HepG2 (cell line): ENCODE results near the gene MPHOSPH8. TPM values are rescaled to one million over a fixed set of nuclear protein-coding genes. Genes with fewer than 3 reads are reported as not detected.
A peak's percentile ranks its signal among the peaks of the same experiment; 100 is the strongest.

ENCODE experiments used
- BRCA1 ChIP-seq: sonication (generic); formaldehyde crosslinking; IDR thresholded peaks from 2 replicates; pipeline ENCODE4 v1.4.0; 2020; ENCODE audit warnings: missing genetic modification reagents
- CBX1 ChIP-seq: IDR thresholded peaks from one replicate; pipeline ENCODE4 v1.6.1; 2016; ENCODE audit warnings: antibody characterized with exemption, low read depth
- DMAP1 ChIP-seq: IDR thresholded peaks from 2 replicates; pipeline ENCODE4 v1.6.1; 2016
- DRAP1 ChIP-seq: IDR thresholded peaks from 2 replicates; pipeline ENCODE4 v1.6.1; 2016; ENCODE audit warnings: missing genetic modification reagents, missing compliant biosample characterization
- IRF2 ChIP-seq: IDR thresholded peaks from 2 replicates; pipeline ENCODE4 v1.6.1; 2018; ENCODE audit warnings: missing genetic modification reagents, missing compliant biosample characterization
- JUN ChIP-seq: sonication (generic); formaldehyde crosslinking; IDR thresholded peaks from 2 replicates; pipeline ENCODE4 v1.4.0; 2020; ENCODE audit warnings: mild to moderate bottlenecking, missing genetic modification reagents
- JUND ChIP-seq: sonication (generic); formaldehyde crosslinking; IDR thresholded peaks from 2 replicates; pipeline ENCODE4 v1.8.0; 2022; ENCODE audit warnings: mild to moderate bottlenecking, missing genetic modification reagents
- KAT8 ChIP-seq: IDR thresholded peaks from 2 replicates; pipeline ENCODE4 v1.6.1; 2016; ENCODE audit warnings: missing genetic modification reagents, missing compliant biosample characterization
- KLF13 ChIP-seq: sonication (generic); formaldehyde crosslinking; IDR thresholded peaks from 2 replicates; pipeline ENCODE4 v1.4.0; 2020; ENCODE audit warnings: mild to moderate bottlenecking, missing genetic modification reagents
- MIER3 ChIP-seq: IDR thresholded peaks from 2 replicates; pipeline ENCODE4 v1.6.1; 2016; ENCODE audit warnings: missing compliant biosample characterization, borderline replicate concordance
- RERE ChIP-seq: IDR thresholded peaks from 2 replicates; pipeline ENCODE4 v1.6.1; 2016; ENCODE audit warnings: low read depth, missing genetic modification reagents, missing compliant biosample characterization
- SP4 ChIP-seq: sonication (generic); formaldehyde crosslinking; IDR thresholded peaks from 2 replicates; pipeline ENCODE4 v1.8.1; 2023; ENCODE audit warnings: mild to moderate bottlenecking, missing genetic modification reagents
- SRSF1 ChIP-seq: fragments of 200-400 bp; formaldehyde crosslinking; optimal IDR thresholded peaks from 2 replicates; pipeline ENCODE3; 2017; ENCODE audit warnings: mild to moderate bottlenecking, low read depth, low read length, moderate library complexity
- SSRP1 ChIP-seq: IDR thresholded peaks from 2 replicates; pipeline ENCODE4 v1.6.1; 2016; ENCODE audit warnings: control low read depth
- TBL1XR1 ChIP-seq: fragments of 150-350 bp; IDR thresholded peaks from 2 replicates; pipeline ENCODE4 v1.6.1; 2014; ENCODE audit warnings: borderline replicate concordance, low read length; ENCODE audit not compliant: partially characterized antibody
- TFAP4 ChIP-seq: sonication (generic); IDR thresholded peaks from 2 replicates; pipeline ENCODE4 v1.6.1; 2016; ENCODE audit warnings: low read depth, borderline replicate concordance
- ZBTB33 ChIP-seq: sonication (generic); formaldehyde crosslinking; IDR thresholded peaks from 2 replicates; pipeline ENCODE4 v1.4.0; 2020; ENCODE audit warnings: missing genetic modification reagents
- ZMYM2 ChIP-seq: sonication (generic); formaldehyde crosslinking; IDR thresholded peaks from 2 replicates; pipeline ENCODE4 v1.8.0; 2022; ENCODE audit warnings: mild to moderate bottlenecking, missing genetic modification reagents
- ZNF292 ChIP-seq: sonication (generic); formaldehyde crosslinking; IDR thresholded peaks from 2 replicates; pipeline ENCODE4 v1.8.1; 2022; ENCODE audit warnings: mild to moderate bottlenecking, low read depth, missing genetic modification reagents, borderline replicate concordance
- ZNF350 ChIP-seq: sonication (generic); formaldehyde crosslinking; IDR thresholded peaks from 2 replicates; pipeline ENCODE4 v1.4.0; 2020; ENCODE audit warnings: mild to moderate bottlenecking, low read depth, missing genetic modification reagents, borderline replicate concordance
- ZNF441 ChIP-seq: sonication (generic); formaldehyde crosslinking; IDR thresholded peaks from 2 replicates; pipeline ENCODE4 v1.7.0; 2021; ENCODE audit warnings: missing genetic modification reagents, borderline replicate concordance
- ZNF788 ChIP-seq: sonication (generic); formaldehyde crosslinking; IDR thresholded peaks from 2 replicates; pipeline ENCODE4 v1.5.0; 2020; ENCODE audit warnings: mild to moderate bottlenecking, missing genetic modification reagents, borderline replicate concordance
- ZNF792 ChIP-seq: IDR thresholded peaks from 2 replicates; pipeline ENCODE4 v1.6.1; 2016
- ZSCAN20 ChIP-seq: sonication (generic); formaldehyde crosslinking; IDR thresholded peaks from 2 replicates; pipeline ENCODE4 v1.4.0; 2020; ENCODE audit warnings: missing genetic modification reagents, mild to moderate bottlenecking, borderline replicate concordance
- polyA plus RNA-seq, 8 experiments: library from polyadenylated mRNA; depleted of rRNA in 3 of 8; stranded (reverse) in 7 of 8; unstranded in 1 of 8; fragments of >200 nt; fragmentation: Illumina TruSeq in 4 of 8; extraction: Trizol in 4 of 8; gene quantifications; 2 replicates each; pipeline versions ENCODE4 v1.2.1 to v1.2.3, GENCODE V29; 2011 to 2016; ENCODE audit warnings: low read depth in 4 of 8, missing spikeins in 1 of 8, mixed read lengths in 1 of 8; ENCODE audit not compliant: insufficient read depth in 1 of 8
- total RNA-seq, 5 experiments: library from RNA; depleted of rRNA; stranded (reverse); fragments of >200 nt; fragmentation: Illumina TruSeq; extraction: Trizol; gene quantifications; 2 replicates each; pipeline ENCODE4 v1.2.3, GENCODE V29; 2016; ENCODE audit warnings: low read depth in 1 of 5

MPHOSPH8 gene
- total and polyA plus RNA-seq, 2 of the 13 experiments (the other 11 are each of a cell fraction or from before 2014, with no cell fraction given): 17.3 to 20.9 TPM

DNA sequence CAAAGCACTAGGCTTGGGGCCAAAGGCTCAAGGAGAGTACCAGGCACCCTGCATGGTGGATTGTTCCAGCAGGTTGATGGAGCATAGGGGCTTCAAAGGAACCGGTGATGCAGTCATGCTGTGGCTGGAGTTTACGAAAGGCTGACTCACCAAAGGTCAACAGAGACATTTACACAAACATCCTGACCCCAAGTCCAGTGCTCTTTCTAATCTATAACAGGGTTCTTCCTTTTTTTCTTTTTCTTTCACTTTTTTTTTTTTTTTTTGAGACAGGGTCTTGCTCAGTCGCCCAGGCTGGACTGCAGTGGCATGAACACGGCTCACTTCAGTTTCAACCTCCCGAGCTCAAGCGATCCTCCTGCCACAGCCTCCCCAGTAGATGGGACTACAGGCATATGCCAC lies 36.5 kb upstream of the MPHOSPH8 start (continued):
- TF ChIP-seq RERE (CRISPR knock-in tag): peak; percentile 86
- TF ChIP-seq ZNF792 (CRISPR knock-in tag): peak; percentile 67; the same call in 1 of the 2 replicates
- 0 out of 2 replicates have a peak, but pooled peaks have one; percentile 33 for TF ChIP-seq ZNF441
- TF ChIP-seq SSRP1 (CRISPR knock-in tag): 0 out of 2 replicates have a peak, but pooled peaks have one; percentile 45
- TF ChIP-seq CBX1: peak; percentile 71
- TF ChIP-seq ZNF788: peak; percentile 72; the same call in 1 of the 2 replicates
- peak; percentile 69; the same call in 1 of the 2 replicates for TF ChIP-seq KAT8 (CRISPR knock-in tag)
- TF ChIP-seq ZNF292 (CRISPR knock-in tag): peak; percentile 92
- peak; percentile 71 for TF ChIP-seq TBL1XR1
- no peak for TF ChIP-seq ZSCAN20
- peak; percentile 71; the same call in 1 of the 2 replicates for TF ChIP-seq ZNF350
- peak; percentile 58; the same call in 1 of the 2 replicates for TF ChIP-seq DMAP1 (CRISPR knock-in tag)
- TF ChIP-seq TFAP4: peak; percentile 73; the same call in 1 of the 2 replicates
- peak; percentile 98 for TF ChIP-seq JUN (CRISPR knock-in tag)
- no peak for TF ChIP-seq KLF13 (CRISPR knock-in tag)
- no peak for TF ChIP-seq SP4 (CRISPR knock-in tag)
- no peak for TF ChIP-seq BRCA1 (CRISPR knock-in tag)
- TF ChIP-seq JUND (CRISPR knock-in tag): peak; percentile 99
- no peak for TF ChIP-seq SRSF1
- peak; percentile 78 for TF ChIP-seq IRF2 (CRISPR knock-in tag)
- TF ChIP-seq ZBTB33 (CRISPR knock-in tag): peak; percentile 72; the same call in 1 of the 2 replicates
- TF ChIP-seq MIER3 (CRISPR knock-in tag): peak; percentile 72; the same call in 1 of the 2 replicates
- TF ChIP-seq ZMYM2 (CRISPR knock-in tag): peak; percentile 79; the same call in 1 of the 2 replicates
- peak; percentile 52; the same call in 1 of the 2 replicates for TF ChIP-seq DRAP1 (CRISPR knock-in tag)
